Prostate gland (tissue), 2 donors: ENCODE data around the gene C9orf152.

Experiments used
- CTCF ChIP-seq, 4 experiments: fragments of 200-600 bp in 2 of 4; fragments of 450-650 bp in 2 of 4; sonication (generic) in 2 of 4; IDR thresholded peaks; 1 replicate in 3 of 4; 2 replicates in 1 of 4; pipeline ENCODE4 v1.5.1; 2016 to 2019; ENCODE audit warnings: antibody characterized with exemption in 4 of 4, mild to moderate bottlenecking in 2 of 4, moderate library complexity in 2 of 4
- POLR2A ChIP-seq: fragments of 450-650 bp; IDR thresholded peaks from one replicate; pipeline ENCODE4 v1.6.1; 2016; ENCODE audit warnings: antibody characterized with exemption, mild to moderate bottlenecking

GRCh38 chr9:110153431-110153830 lies 54.5 kb downstream of the C9orf152 start:
- TF ChIP-seq CTCF (IDR thresholded peaks at IDR 0.05), result no peak
- TF ChIP-seq POLR2A, result no peak
